OCI-LY1 (cell line): ENCODE results near the gene PTGIR.

Experiments
- EZH2 ChIP-seq: fragments of 200-600 bp; sonication (generic), shearing (Covaris generic); IDR thresholded peaks from 2 replicates; pipeline ENCODE4 v1.8.0; 2017; ENCODE audit warnings: borderline replicate concordance, mixed run types, mild to moderate bottlenecking, antibody characterized with exemption, low read length, moderate library complexity, mixed read lengths
- TF ChIP-seq, protein P1 (sequence below): fragments of 200-600 bp; sonication (generic), shearing (Covaris generic); IDR thresholded peaks from 2 replicates; pipeline ENCODE4 v1.5.1; 2017; ENCODE audit warnings: mild to moderate bottlenecking, antibody characterized with exemption, low read length, moderate library complexity, mixed read lengths

DNA sequence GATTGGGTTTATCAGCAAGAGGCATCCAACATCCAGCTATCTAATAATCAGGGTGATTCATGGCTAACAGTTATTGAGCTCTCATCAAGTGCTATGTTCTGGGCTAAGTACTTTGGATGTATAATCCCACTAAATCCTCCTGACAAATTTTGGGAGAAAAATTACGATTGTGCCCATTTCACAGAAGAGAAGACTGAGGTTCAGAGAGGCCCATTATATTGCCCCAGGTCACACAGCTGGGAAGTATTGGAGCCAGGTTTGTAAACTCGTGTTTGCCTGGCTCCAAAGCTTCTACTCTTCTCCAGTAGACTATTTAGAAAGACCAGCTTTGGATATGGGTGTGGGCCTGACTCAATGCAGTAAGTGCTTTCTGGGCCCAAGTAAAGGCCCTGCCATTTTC lies 44.6 kb downstream of the PTGIR start:
- TF ChIP-seq, protein P1, sequence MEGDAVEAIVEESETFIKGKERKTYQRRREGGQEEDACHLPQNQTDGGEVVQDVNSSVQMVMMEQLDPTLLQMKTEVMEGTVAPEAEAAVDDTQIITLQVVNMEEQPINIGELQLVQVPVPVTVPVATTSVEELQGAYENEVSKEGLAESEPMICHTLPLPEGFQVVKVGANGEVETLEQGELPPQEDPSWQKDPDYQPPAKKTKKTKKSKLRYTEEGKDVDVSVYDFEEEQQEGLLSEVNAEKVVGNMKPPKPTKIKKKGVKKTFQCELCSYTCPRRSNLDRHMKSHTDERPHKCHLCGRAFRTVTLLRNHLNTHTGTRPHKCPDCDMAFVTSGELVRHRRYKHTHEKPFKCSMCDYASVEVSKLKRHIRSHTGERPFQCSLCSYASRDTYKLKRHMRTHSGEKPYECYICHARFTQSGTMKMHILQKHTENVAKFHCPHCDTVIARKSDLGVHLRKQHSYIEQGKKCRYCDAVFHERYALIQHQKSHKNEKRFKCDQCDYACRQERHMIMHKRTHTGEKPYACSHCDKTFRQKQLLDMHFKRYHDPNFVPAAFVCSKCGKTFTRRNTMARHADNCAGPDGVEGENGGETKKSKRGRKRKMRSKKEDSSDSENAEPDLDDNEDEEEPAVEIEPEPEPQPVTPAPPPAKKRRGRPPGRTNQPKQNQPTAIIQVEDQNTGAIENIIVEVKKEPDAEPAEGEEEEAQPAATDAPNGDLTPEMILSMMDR = no peak
- no peak for TF ChIP-seq EZH2
